Measurements from ENCODE around the gene TULP4. TPM values are rescaled to one million over a fixed set of nuclear protein-coding genes. Genes with fewer than 3 reads are reported as not detected.
"Not testable (repeated sequence)": the region's sequence is repeated elsewhere in the genome, so short reads cannot be mapped to it uniquely, and the experiment has no call there.

Gene TULP4
- polyA plus RNA-seq, 3 donors = 6.5 to 10.6 (median 7.9) TPM

DNA sequence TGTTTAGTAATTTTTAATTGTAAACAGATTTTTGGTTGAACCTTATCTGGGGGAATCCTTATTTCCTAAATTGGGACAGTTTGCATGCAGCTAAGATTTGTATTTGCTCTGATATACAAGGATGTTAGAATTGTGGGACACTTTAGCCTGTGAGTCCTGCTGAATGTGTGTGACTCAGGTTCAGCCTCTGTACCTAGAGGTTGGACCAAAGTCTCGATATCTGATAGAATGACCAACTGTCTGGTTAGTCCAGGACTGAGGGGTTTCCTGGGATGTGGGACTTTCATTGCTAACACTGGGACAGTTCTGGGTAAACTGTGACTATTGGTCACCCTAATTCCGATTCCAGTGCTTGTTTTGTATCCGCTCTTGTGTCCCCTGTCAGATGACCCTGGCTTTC, 20.2 kb upstream of the TULP4 start:
- H3K9me3 ChIP-seq (replicated peaks in 1 of 2; ENCODE audit: control insufficient read depth in 1 of 2, insufficient read depth in 1 of 2, low read length in 2 of 2) = peaks cover 17 to 25% of the 10 kb centered on the region in 2 donors
- no peak overlapping the region for H3K27ac ChIP-seq (ENCODE audit: low read depth in 1 of 2, low read length in 2 of 2)
- no peak for DNase-seq
- H3K27ac Mint-ChIP-seq = no peak overlapping the region
- H3K4me1 ChIP-seq (ENCODE audit: control insufficient read depth in 1 of 2, insufficient read depth in 2 of 2, low read length in 2 of 2) = peaks cover 5 to 7% of the 10 kb centered on the region in 2 donors
- intact Hi-C loops (cut with micrococcal nuclease) = no loop called here
- no peak overlapping the region for H3K9ac ChIP-seq (ENCODE audit: insufficient read depth, low read length, poor library complexity, severe bottlenecking)
- no peak overlapping the region for H3K4me3 ChIP-seq (replicated peaks in 1 of 3; ENCODE audit: low read depth in 2 of 3, low read length in 3 of 3)
- no peaks in the 10 kb centered on the region for H3K36me3 ChIP-seq (replicated peaks in 1 of 2; ENCODE audit: control insufficient read depth in 1 of 2, insufficient read depth in 2 of 2, low read length in 2 of 2)
- H3K79me2 ChIP-seq (ENCODE audit: insufficient read depth, low read length) = no peaks in the 10 kb centered on the region
- 100% methylated on average over 3 of the region's 3 CpGs for WGBS (ENCODE audit: insufficient coverage)
- peaks cover 9% of the 10 kb centered on the region for H3K4me1 Mint-ChIP-seq
- peaks cover 0 to 1% (median 0%) of the 10 kb centered on the region in 3 donors for H3K27me3 Mint-ChIP-seq (ENCODE audit: low read depth in 3 of 3)
- TF ChIP-seq, protein P1, sequence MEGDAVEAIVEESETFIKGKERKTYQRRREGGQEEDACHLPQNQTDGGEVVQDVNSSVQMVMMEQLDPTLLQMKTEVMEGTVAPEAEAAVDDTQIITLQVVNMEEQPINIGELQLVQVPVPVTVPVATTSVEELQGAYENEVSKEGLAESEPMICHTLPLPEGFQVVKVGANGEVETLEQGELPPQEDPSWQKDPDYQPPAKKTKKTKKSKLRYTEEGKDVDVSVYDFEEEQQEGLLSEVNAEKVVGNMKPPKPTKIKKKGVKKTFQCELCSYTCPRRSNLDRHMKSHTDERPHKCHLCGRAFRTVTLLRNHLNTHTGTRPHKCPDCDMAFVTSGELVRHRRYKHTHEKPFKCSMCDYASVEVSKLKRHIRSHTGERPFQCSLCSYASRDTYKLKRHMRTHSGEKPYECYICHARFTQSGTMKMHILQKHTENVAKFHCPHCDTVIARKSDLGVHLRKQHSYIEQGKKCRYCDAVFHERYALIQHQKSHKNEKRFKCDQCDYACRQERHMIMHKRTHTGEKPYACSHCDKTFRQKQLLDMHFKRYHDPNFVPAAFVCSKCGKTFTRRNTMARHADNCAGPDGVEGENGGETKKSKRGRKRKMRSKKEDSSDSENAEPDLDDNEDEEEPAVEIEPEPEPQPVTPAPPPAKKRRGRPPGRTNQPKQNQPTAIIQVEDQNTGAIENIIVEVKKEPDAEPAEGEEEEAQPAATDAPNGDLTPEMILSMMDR (IDR thresholded peaks at IDR 0.05) = no peak
- H3K9me3 Mint-ChIP-seq = peaks cover 12 to 25% (median 15%) of the 10 kb centered on the region in 7 donors
- no peak overlapping the region for H2AFZ ChIP-seq (ENCODE audit: insufficient read depth, low read depth, low read length, poor library complexity, severe bottlenecking)
- H3K27me3 ChIP-seq (ENCODE audit: control insufficient read depth in 2 of 2, insufficient read depth in 2 of 2, low read length in 2 of 2) = no peaks in the 10 kb centered on the region
- H3K4me3 Mint-ChIP-seq = no peak overlapping the region
- peaks cover 5 to 8% of the 10 kb centered on the region in 2 donors for H3K36me3 Mint-ChIP-seq
- H4K20me1 ChIP-seq (ENCODE audit: insufficient read depth, low read length) = no peaks in the 10 kb centered on the region
- H3K4me2 ChIP-seq (replicated peaks; ENCODE audit: extremely low read depth, low read length, poor library complexity, severe bottlenecking) = no peak overlapping the region

DNA sequence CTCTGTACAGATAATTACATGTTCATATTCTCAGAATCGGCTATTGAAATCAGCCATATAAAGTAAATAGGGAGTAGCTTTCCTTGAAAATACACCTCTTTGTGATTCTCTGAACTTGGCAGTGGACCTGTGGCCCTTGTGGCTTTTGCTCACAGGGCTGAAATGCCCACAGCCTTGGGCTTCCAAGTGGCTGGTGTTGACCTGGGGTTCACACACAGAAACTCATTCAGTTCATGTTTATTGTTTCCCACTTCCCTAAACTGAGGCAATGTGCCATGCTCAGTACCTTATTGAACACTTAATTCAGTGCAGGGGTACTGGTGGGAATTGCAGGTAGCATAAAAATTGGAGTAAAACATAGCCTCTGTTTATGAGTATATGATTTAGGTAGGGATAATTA, 19.1 kb upstream of the TULP4 start:
- intact Hi-C loops (cut with micrococcal nuclease) = no loop called here
- H3K4me3 Mint-ChIP-seq = no peak overlapping the region
- H3K27me3 ChIP-seq (ENCODE audit: control insufficient read depth in 2 of 2, insufficient read depth in 2 of 2, low read length in 2 of 2) = no peaks in the 10 kb centered on the region
- TF ChIP-seq, protein P1 (IDR thresholded peaks at IDR 0.05) = no peak
- H3K36me3 Mint-ChIP-seq = peaks cover 5 to 10% of the 10 kb centered on the region in 2 donors
- no peaks in the 10 kb centered on the region for H3K79me2 ChIP-seq (ENCODE audit: insufficient read depth, low read length)
- no peak overlapping the region for H2AFZ ChIP-seq (ENCODE audit: insufficient read depth, low read depth, low read length, poor library complexity, severe bottlenecking)
- H3K27me3 Mint-ChIP-seq (ENCODE audit: low read depth in 3 of 3) = peaks cover 0 to 1% (median 0%) of the 10 kb centered on the region in 3 donors
- no peak overlapping the region for H3K27ac Mint-ChIP-seq
- H4K20me1 ChIP-seq (ENCODE audit: insufficient read depth, low read length) = no peaks in the 10 kb centered on the region
- no peaks in the 10 kb centered on the region for H3K36me3 ChIP-seq (replicated peaks in 1 of 2; ENCODE audit: control insufficient read depth in 1 of 2, insufficient read depth in 2 of 2, low read length in 2 of 2)
- no peak overlapping the region for H3K4me3 ChIP-seq (replicated peaks in 1 of 3; ENCODE audit: low read depth in 2 of 3, low read length in 3 of 3)
- H3K4me1 ChIP-seq (ENCODE audit: control insufficient read depth in 1 of 2, insufficient read depth in 2 of 2, low read length in 2 of 2) = peaks cover 5 to 7% of the 10 kb centered on the region in 2 donors
- WGBS (ENCODE audit: insufficient coverage) = no CpG with 5 or more reads among the region's 1 CpG
- peaks cover 27 to 35% of the 10 kb centered on the region in 2 donors for H3K9me3 ChIP-seq (replicated peaks in 1 of 2; ENCODE audit: control insufficient read depth in 1 of 2, insufficient read depth in 1 of 2, low read length in 2 of 2)
- no peak overlapping the region for H3K9ac ChIP-seq (ENCODE audit: insufficient read depth, low read length, poor library complexity, severe bottlenecking)
- no peak overlapping the region for H3K4me2 ChIP-seq (replicated peaks; ENCODE audit: extremely low read depth, low read length, poor library complexity, severe bottlenecking)
- peaks cover 14 to 36% (median 26%) of the 10 kb centered on the region in 7 donors for H3K9me3 Mint-ChIP-seq
- DNase-seq = no peak
- no peak overlapping the region for H3K27ac ChIP-seq (ENCODE audit: low read depth in 1 of 2, low read length in 2 of 2)
- peaks cover 9% of the 10 kb centered on the region for H3K4me1 Mint-ChIP-seq

DNA sequence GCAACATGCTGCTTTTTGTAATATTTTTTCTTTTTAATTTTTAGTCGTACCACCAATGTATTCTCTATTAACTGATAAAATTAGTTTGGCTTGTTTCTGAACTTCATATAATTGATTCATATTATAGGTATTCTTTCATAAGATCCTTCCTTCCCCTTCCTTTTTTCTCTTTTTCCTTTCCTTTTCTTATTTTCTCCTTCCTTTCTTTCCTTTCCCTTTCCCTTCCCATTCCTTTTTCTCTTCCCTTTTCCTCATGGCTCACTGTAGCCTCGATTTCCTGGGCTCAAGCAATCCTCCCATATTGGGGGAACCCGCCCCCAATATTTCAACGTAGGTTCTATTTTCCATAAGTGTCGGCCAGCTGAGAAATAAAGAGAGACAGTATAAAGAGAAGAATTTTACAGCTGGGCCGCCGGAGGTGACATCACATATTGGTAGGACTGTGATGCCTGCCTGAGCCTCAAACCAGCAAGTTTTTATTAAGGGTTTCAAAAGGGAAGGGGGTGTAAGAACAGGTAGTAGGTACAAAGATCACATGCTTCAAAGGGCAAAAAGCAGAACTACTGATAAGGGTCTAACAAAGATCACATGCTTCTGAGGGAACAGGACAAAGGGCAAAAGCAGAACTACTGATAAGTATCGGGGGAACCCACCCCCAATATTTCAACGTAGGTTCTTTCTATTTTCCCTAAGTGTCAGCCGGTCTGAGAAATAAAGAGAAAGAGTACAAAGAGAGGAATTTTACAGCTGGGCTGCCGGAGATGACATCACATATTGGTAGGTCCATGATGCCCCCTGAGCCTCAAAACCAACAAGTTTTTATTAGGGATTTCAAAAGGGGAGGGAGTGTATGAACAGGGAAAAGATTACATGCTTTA, 16.1 kb upstream of the TULP4 start:
- H3K36me3 ChIP-seq (replicated peaks in 1 of 2; ENCODE audit: control insufficient read depth in 1 of 2, insufficient read depth in 2 of 2, low read length in 2 of 2); H3K4me1 ChIP-seq (ENCODE audit: control insufficient read depth in 1 of 2, insufficient read depth in 2 of 2, low read length in 2 of 2); intact Hi-C loops (cut with micrococcal nuclease); H3K4me3 Mint-ChIP-seq; H3K4me2 ChIP-seq (replicated peaks; ENCODE audit: extremely low read depth, low read length, poor library complexity, severe bottlenecking); DNase-seq; H3K4me3 ChIP-seq (replicated peaks in 1 of 3; ENCODE audit: low read depth in 2 of 3, low read length in 3 of 3); H3K27me3 Mint-ChIP-seq (ENCODE audit: low read depth in 3 of 3); H3K27ac Mint-ChIP-seq; H3K27me3 ChIP-seq (ENCODE audit: control insufficient read depth in 2 of 2, insufficient read depth in 2 of 2, low read length in 2 of 2); H4K20me1 ChIP-seq (ENCODE audit: insufficient read depth, low read length); H3K79me2 ChIP-seq (ENCODE audit: insufficient read depth, low read length); H2AFZ ChIP-seq (ENCODE audit: insufficient read depth, low read depth, low read length, poor library complexity, severe bottlenecking); H3K4me1 Mint-ChIP-seq; H3K9ac ChIP-seq (ENCODE audit: insufficient read depth, low read length, poor library complexity, severe bottlenecking); H3K27ac ChIP-seq (ENCODE audit: low read depth in 1 of 2, low read length in 2 of 2): not testable (repeated sequence)
- peaks cover 28 to 55% (median 42%) of the 10 kb centered on the region in 7 donors for H3K9me3 Mint-ChIP-seq
- H3K9me3 ChIP-seq (replicated peaks in 1 of 2; ENCODE audit: control insufficient read depth in 1 of 2, insufficient read depth in 1 of 2, low read length in 2 of 2) = peaks cover 35 to 48% of the 10 kb centered on the region in 2 donors
- peaks cover 14 to 16% of the 10 kb centered on the region in 2 donors for H3K36me3 Mint-ChIP-seq
- whole genome bisulfite sequencing (ENCODE audit: insufficient coverage) = 100% methylated on average over 2 of the region's 11 CpGs
